ENCODE results near the gene CEACAM20.

DNA sequence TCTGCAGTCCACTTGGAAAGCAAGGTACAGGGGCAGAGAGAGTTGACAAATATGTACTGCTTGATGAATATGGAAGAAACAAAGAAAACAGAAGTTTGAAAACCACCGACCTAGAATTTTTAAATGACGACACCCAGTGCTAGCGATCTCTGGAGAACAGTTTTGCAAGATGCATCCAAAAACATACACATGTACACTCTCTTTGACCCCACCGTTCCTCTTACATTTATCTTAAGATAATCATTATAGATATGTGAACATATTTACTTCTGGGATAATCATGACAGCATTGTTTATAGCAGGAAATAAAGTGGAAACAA lies 43.1 kb upstream of the CEACAM20 start:
- TF ChIP-seq, protein P1, sequence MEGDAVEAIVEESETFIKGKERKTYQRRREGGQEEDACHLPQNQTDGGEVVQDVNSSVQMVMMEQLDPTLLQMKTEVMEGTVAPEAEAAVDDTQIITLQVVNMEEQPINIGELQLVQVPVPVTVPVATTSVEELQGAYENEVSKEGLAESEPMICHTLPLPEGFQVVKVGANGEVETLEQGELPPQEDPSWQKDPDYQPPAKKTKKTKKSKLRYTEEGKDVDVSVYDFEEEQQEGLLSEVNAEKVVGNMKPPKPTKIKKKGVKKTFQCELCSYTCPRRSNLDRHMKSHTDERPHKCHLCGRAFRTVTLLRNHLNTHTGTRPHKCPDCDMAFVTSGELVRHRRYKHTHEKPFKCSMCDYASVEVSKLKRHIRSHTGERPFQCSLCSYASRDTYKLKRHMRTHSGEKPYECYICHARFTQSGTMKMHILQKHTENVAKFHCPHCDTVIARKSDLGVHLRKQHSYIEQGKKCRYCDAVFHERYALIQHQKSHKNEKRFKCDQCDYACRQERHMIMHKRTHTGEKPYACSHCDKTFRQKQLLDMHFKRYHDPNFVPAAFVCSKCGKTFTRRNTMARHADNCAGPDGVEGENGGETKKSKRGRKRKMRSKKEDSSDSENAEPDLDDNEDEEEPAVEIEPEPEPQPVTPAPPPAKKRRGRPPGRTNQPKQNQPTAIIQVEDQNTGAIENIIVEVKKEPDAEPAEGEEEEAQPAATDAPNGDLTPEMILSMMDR (conservative IDR thresholded peaks at IDR 0.05; ENCODE audit: low read depth, low read length): no peak
- TF ChIP-seq EZH2 (IDR thresholded peaks at IDR 0.05; ENCODE audit: borderline replicate concordance, low read depth, low read length, poor library complexity, severe bottlenecking): no peak

Measured in A673 (cell line).